Upper lobe of left lung (tissue), 6 donors: ENCODE results near the gene LRRTM2. TPM values are rescaled to one million over a fixed set of nuclear protein-coding genes. Genes with fewer than 3 reads are reported as not detected.

Source experiments
- ATAC-seq, 2 donors: fragments of 200-7000 bp; cut with Tn5 transposase; one replicate each; pipeline ENCODE4 v1.9.1; 2022; ENCODE audit warnings: mild to moderate bottlenecking in 2 of 2, moderate library complexity in 2 of 2; ENCODE audit not compliant: low FRiP score in 2 of 2
- DNase-seq, 2 donors: peaks; one replicate each; pipeline ENCODE4 v3.0.0-alpha.2; 2019 to 2020
- H3K27ac ChIP-seq, 4 donors: fragments of 200-600 bp; sonication (generic); one replicate each; pipeline ENCODE4 v1.5.1; 2016 to 2019
- H3K27me3 ChIP-seq, 4 donors: fragments of 200-600 bp; sonication (generic); one replicate each; pipeline ENCODE4 v1.5.1; 2017 to 2019
- H3K36me3 ChIP-seq, 4 donors: fragments of 200-600 bp; sonication (generic); one replicate each; pipeline ENCODE4 v1.5.1; 2016 to 2019
- H3K4me1 ChIP-seq, 4 donors: fragments of 200-600 bp; sonication (generic); one replicate each; pipeline ENCODE4 v1.5.1; 2018 to 2019
- H3K4me3 ChIP-seq, 4 donors: fragments of 200-600 bp; sonication (generic); one replicate each; pipeline ENCODE4 v1.5.1; 2017 to 2019; ENCODE audit warnings: mild to moderate bottlenecking in 2 of 4, moderate library complexity in 1 of 4
- H3K9me3 ChIP-seq, 4 donors: fragments of 200-600 bp; sonication (generic); one replicate each; pipeline ENCODE4 v1.5.1; 2018 to 2019
- EP300 ChIP-seq, 4 donors: sonication (generic); formaldehyde crosslinking; IDR thresholded peaks; one replicate each; pipeline ENCODE4 v1.5.1; 2017; ENCODE audit warnings: antibody characterized with exemption in 4 of 4, control low read depth in 2 of 4
- POLR2A ChIP-seq, 4 donors: fragments of 450-650 bp; IDR thresholded peaks; one replicate each; pipeline ENCODE4 v1.5.1; 2016 to 2017; ENCODE audit warnings: antibody characterized with exemption in 4 of 4, mild to moderate bottlenecking in 2 of 4
- POLR2AphosphoS5 ChIP-seq, 2 donors: sonication (generic); formaldehyde crosslinking; IDR thresholded peaks; one replicate each; pipeline ENCODE4 v1.5.1; 2017; ENCODE audit warnings: antibody characterized with exemption in 2 of 2
- WGBS, 2 donors: methylation state at CpG; one replicate each; pipeline ENCODE4 v1.1.5; 2017 to 2018; 5-methylcytosine and 5-hydroxymethylcytosine counted together
- total RNA-seq, 6 donors: library from RNA; depleted of rRNA in 4 of 6; stranded (reverse); fragments of >200 nt in 4 of 6; gene quantifications; one replicate each; pipeline versions ENCODE4 v1.1.0 to v1.2.1, GENCODE V29; 2016 to 2021
- TF ChIP-seq, protein P1 (sequence below), 6 experiments: fragments of 450-650 bp in 4 of 6; fragments of 200-600 bp in 2 of 6; sonication (generic) in 2 of 6; IDR thresholded peaks; one replicate each; pipeline ENCODE4 v1.5.1; 2016 to 2019; ENCODE audit warnings: antibody characterized with exemption in 6 of 6
- donor health status: DM: no; HTN: no; CAD: no; lungs with moderate emphysema.
- donor health status: DM: no; HTN: yes; CAD: no; lungs with severe emphysema.

The LRRTM2 gene
- total RNA-seq, 6 donors from 2014 or later: 0.20 to 1.1 (median 0.29) TPM; not detected in 1

DNA sequence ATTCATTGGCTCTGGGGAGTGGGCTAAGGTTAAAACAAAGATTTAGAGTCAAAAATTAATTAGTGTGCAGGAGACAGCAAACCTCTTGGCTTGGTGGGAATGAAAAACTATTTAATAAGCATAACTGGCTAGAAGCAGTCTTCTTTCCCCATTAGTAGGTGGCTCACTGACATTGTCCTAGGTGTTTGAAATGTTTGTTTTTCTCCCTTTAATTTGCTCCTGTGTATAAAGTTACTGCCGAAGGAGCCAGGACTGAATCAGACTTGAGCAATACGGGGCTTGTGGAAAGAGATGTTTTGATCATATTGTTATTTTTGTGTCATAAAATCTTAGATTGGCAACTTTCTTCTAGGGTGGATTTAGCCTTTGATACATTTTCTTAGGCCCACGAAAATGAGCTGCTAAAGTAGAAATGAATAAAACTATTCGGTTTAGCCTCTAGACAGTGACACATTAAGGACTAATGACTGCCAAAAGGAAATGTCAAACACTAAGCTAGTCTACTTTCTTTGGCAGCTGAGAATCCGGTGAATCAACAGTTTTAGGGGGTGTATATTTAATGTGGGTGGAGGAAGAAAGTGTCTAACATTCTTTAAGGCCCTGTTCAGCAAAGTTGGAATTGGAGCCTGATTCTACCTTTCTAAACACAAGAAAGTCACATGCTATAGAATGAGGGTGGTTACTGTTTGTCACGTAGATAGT is 30.2 kb downstream of the LRRTM2 start:
- Histone ChIP-seq H3K9me3 (no peaks in the 10 kb centered on the region), H3K36me3 (no peaks in the 10 kb centered on the region), H3K4me1 (peaks cover 35 to 66% (median 48%) of the 10 kb centered on the region in 4 donors), H3K27ac (peak overlapping the region in 3 of 4 donors; percentile 41 to 55 (median 52)), H3K4me3 (no peak overlapping the region), H3K27me3 (no peaks in the 10 kb centered on the region)
- TF ChIP-seq EP300 (IDR thresholded peaks at IDR 0.05): no peak
- TF ChIP-seq, protein P1, sequence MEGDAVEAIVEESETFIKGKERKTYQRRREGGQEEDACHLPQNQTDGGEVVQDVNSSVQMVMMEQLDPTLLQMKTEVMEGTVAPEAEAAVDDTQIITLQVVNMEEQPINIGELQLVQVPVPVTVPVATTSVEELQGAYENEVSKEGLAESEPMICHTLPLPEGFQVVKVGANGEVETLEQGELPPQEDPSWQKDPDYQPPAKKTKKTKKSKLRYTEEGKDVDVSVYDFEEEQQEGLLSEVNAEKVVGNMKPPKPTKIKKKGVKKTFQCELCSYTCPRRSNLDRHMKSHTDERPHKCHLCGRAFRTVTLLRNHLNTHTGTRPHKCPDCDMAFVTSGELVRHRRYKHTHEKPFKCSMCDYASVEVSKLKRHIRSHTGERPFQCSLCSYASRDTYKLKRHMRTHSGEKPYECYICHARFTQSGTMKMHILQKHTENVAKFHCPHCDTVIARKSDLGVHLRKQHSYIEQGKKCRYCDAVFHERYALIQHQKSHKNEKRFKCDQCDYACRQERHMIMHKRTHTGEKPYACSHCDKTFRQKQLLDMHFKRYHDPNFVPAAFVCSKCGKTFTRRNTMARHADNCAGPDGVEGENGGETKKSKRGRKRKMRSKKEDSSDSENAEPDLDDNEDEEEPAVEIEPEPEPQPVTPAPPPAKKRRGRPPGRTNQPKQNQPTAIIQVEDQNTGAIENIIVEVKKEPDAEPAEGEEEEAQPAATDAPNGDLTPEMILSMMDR (IDR thresholded peaks at IDR 0.05): no peak
- no peak for DNase-seq
- 24 to 32% methylated on average over 6 of the region's 6 CpGs for WGBS, 2 donors
- ATAC-seq: peak in 1 of 2 donors; percentile 79

DNA sequence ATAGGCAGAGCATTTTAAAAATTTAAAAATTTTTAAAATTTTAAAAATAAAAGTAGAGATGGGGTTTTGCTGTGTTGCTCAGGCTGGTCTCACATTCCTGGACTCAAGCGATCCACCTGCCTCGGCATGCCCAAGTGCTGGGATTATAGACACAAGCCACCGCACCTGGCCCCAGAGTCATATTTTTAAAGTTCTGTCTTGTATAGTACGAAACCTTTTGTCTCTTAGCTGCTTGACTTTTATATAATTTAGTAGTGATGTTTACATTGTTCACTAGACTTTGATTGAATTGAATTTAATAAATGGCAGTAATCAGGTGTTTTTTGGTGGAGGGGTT is 31.0 kb downstream of the LRRTM2 start:
- peak overlapping the region in 3 of 4 donors; percentile 41 to 55 (median 52) for H3K27ac ChIP-seq
- TF ChIP-seq POLR2A (IDR thresholded peaks at IDR 0.05): no peak
- DNase-seq (no peak), ATAC-seq (no peak)
- H3K9me3 ChIP-seq: no peaks in the 10 kb centered on the region
- peaks cover 30 to 61% (median 41%) of the 10 kb centered on the region in 4 donors for H3K4me1 ChIP-seq
- no peak overlapping the region for H3K4me3 ChIP-seq
- no peaks in the 10 kb centered on the region for H3K27me3 ChIP-seq
- H3K36me3 ChIP-seq: no peaks in the 10 kb centered on the region
- WGBS, 2 donors: 87 to 92% methylated on average over 4 of the region's 4 CpGs

DNA sequence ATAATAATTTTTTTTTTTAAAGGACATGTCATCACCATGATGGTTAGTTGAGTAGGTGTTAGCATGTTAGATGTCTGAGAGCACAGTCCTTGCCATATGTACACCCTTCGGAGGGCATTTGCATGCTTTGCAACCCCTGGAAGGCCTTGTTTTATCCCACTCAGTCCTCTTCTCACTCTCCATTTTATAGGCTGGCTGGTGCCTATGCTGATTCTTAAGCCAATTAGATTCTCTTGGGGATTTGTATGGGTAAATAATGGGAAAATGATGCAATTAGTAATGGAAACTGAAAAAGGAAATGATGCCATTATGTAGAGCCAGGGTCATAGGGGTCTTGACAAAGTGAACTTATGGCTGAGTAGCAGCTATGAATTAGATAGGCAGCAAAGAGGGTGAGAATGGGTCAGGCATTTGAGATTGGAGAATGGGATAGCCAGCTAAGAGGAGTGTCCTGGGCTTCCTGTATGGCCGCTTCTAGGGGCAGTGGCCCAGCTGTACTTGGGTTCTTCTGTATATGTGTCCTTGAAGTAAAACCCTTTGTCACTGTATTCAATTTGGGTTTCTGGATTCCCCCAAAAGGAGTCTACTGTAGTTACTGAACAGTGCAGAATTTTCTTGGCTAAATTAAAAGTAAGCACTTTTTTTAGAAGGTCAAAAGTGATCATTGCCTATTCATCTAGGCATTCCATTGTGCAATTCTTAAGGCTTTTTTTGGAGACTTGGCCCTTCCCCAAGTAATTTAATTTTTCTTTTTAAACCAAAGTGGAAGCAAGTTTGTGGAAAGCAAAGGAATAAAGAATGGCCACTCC is 31.6 kb downstream of the LRRTM2 start:
- TF ChIP-seq EP300 (IDR thresholded peaks at IDR 0.05): no peak
- no peak for TF ChIP-seq POLR2AphosphoS5 (IDR thresholded peaks at IDR 0.05)
- no peak for TF ChIP-seq POLR2A (IDR thresholded peaks at IDR 0.05)
- TF ChIP-seq, protein P1 (IDR thresholded peaks at IDR 0.05): no peak
- Histone ChIP-seq H3K27me3 (no peaks in the 10 kb centered on the region), H3K9me3 (no peaks in the 10 kb centered on the region), H3K27ac (no peak overlapping the region), H3K4me1 (peaks cover 24 to 55% (median 38%) of the 10 kb centered on the region in 4 donors), H3K36me3 (no peaks in the 10 kb centered on the region), H3K4me3 (no peak overlapping the region)
- DNase-seq (no peak), ATAC-seq (no peak)
- WGBS, 2 donors: 85 to 90% methylated on average over 2 of the region's 2 CpGs

DNA sequence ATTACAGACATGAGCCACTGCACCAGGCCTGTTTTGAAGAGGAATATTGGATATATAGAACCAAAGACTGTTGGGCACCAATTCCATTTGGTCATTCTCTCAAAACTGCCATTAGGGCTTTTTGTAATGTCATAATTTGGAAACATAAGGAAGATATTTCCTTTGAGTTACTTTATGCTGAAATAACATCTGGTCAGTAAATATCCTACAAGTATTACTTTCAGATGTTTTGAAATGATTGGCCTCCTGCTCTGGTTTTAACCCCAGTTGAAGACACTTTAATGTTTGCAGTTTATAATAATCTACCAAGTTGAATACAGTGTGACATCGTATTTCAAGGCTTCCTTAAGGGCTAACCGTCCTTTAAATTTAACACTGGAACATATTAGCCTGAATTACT is 33.6 kb downstream of the LRRTM2 start:
- 82 to 85% methylated on average over 2 of the region's 2 CpGs for WGBS, 2 donors
- no peak for ATAC-seq
- DNase-seq: no peak
- TF ChIP-seq POLR2AphosphoS5 (IDR thresholded peaks at IDR 0.05) (no peak), EP300 (IDR thresholded peaks at IDR 0.05) (no peak), POLR2A (IDR thresholded peaks at IDR 0.05) (no peak)
- TF ChIP-seq, protein P1 (IDR thresholded peaks at IDR 0.05): no peak
- Histone ChIP-seq H3K36me3 (no peaks in the 10 kb centered on the region), H3K27ac (no peak overlapping the region), H3K4me1 (peaks cover 23 to 50% (median 28%) of the 10 kb centered on the region in 4 donors), H3K4me3 (no peak overlapping the region), H3K27me3 (no peaks in the 10 kb centered on the region), H3K9me3 (no peaks in the 10 kb centered on the region)

DNA sequence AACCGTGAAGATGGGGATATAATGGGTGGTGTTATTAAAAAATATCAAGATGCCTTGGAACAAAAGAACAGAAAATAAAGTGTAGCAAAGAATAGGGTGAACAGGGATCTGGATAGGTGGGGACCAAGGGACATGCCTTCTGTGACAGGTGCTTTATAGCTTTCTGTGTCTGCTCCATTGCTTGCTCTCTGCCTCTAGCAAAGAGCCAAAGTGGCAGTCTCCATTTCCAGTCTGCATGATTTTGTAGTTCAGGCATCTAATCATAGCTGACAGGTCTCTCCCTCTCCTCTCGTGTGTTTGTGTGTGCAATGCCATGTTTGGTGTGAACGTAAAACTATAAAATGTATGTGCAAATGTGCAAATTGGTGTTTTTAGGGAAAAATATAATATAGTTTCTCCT is 35.0 kb downstream of the LRRTM2 start:
- DNase-seq (no peak), ATAC-seq (no peak)
- Histone ChIP-seq H3K4me3 (no peak overlapping the region), H3K36me3 (no peaks in the 10 kb centered on the region), H3K9me3 (no peaks in the 10 kb centered on the region), H3K27ac (no peak overlapping the region), H3K4me1 (peaks cover 17 to 46% (median 24%) of the 10 kb centered on the region in 4 donors), H3K27me3 (no peaks in the 10 kb centered on the region)
- TF ChIP-seq POLR2AphosphoS5 (IDR thresholded peaks at IDR 0.05): no peak
- TF ChIP-seq EP300 (IDR thresholded peaks at IDR 0.05): no peak
- TF ChIP-seq, protein P1 (IDR thresholded peaks at IDR 0.05): no peak
- TF ChIP-seq POLR2A (IDR thresholded peaks at IDR 0.05): no peak
- 86 to 89% methylated on average over 3 of the region's 3 CpGs for WGBS, 2 donors
